Measurements from ENCODE around the gene TFDP1.

TFDP1 gene

DNA sequence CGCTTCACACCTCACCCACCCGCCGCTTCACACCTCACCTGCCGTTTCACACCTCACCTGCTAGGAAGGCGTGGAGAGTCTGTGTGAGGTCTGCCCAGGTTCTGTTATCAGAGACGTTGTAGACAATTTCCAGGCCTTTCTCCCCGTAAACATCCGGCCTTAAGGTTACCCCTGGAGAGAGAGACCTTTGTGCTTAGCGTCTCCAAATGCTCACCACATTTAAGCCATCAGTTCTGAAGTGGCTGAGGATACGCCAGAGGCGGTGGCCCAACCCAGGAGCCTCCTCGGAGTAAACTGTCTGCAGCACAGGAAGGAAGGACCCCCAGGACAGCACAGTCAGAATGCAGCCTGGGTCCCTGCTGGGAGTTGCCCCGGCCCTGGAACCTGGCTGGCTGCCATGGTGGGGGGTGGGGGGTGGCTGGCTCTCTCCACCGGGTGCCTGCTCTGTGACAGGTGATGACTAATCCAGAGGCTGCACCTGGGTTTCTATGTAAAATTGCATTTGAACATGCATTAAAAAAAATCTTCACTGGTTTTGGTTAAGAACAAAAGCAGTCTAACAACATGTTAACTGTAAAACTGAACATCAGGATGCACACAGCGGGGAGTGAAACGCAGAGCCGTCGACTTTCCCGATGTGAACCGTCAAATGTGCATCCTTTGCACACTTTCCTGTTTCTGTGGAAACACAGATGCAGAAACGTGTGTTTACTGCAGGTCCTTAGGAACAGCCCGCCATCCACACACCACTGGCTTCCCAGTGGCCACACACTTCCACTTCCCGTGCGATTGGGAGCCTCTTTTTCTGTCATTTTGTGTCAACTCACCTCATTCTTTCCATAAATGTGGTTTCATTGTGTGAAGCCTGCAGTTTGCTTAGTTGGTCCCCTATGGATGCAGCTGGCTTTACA, 69.0 kb downstream of the TFDP1 start:
- no peak for DNase-seq

DNA sequence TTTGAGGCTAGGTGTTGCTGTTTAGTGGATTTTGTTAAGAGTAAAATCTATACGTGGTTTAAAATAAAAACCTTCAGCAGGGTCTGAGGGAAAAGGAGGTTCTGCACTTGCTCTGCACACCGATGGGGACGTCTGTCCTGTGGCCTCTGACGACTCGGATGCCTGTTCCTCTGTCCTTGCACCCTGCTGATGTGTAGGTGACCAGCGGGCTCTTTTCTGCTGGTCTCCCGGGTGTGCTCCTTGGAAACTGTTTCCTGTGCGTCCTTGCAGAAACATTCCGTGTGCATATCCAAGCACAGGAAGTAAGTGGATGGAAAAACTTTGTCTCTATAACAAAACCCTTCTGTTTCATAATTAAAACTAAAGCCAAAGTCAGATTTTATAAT, 69.6 kb downstream of the TFDP1 start:
- no peak for DNase-seq

DNA sequence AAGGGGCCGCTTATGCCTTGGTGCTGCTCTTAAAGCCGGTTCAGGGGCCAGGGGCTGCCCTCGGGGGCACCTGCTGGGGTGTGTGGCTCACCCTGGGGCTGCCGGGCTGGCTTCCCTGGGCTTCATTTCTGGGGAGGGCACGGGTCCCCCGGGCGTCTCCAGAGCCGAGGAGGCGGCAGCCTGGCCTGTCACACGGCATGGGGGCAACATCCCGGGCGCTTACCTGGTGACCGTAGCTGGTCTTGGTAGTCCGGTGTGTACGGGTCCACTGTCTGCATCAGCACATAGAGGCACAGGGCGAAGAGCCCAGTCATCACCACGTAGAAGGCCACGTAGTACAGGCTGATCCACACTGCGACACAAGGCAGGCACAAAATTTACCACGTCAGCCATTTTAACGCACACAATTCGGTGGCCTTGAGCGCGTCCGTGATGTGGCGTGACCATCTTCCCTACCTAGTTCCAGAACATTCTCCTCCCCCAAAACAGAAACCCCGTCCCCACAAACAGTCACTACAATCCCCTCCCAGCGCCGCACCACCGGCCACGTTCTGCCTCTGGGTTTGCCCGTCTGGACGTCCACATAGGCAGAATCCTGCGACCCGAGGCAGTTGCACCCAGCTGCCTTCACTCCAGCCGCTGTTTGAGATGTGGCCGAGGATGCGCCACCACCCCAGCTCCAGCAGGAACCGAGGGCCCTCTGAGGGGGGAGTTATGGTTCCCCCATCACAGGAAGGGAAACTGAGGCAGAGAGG, 70.2 kb downstream of the TFDP1 start:
- DNase-seq, result no peak

- no peak for DNase-seq
Measured at GRCh38 chr13:113655346-113656002, 70.9 kb downstream of the TFDP1 start.

- DNase-seq, result no peak
Measured at GRCh38 chr13:113656003-113656588, 71.5 kb downstream of the TFDP1 start.

- DNase-seq, result no peak
Measured at GRCh38 chr13:113656831-113657671, 72.5 kb downstream of the TFDP1 start.

DNA sequence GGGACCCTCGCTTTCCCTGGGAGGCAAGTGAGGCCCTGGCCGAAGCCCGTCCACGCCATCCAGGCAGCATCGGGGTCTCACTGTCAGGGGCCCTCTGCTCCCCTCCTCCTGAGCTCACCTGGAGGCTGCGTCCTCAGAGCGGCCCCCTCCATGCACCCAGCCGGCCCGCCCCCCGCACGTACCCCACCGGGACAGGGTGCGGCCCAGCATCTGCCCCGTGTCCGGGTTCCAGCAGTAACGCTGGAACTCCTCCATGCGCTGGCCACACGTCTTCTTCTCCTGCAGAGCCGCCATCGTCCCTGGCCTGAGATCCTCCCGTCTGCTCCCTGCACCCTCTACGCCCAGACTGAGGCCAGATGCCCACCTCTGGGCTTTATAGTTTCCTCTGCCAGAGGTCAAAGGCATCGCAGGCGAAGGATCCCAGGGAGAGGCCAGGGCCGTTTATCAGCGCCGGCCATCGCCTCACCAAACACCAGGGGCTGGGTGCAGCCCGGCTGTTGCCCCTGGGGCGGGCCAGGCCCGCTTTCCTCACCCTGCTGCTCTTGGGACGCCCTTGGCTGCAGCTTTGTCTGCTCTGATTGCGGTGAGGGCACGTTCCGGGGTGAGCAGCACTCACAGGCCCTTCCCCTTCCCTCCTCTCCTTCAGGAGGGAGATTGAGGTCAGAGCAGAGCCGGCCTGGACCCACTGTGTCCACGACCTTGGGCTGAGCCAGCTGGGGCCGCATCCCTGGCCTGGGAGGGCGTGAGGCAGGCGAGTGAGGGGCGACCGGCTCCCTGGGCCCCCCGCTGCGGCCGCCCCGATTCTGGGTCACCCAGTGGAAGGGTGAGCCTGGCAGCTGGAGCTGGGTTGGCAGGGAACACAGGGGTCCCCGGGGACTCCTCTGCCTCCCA, 73.5 kb downstream of the TFDP1 start, which contains the start of gene ATP4B:
TSS of gene ATP4B (minus strand) at position 348 of the 891 bp plus-strand sequence. CDS start at position 294, 54 bp downstream.
- no peak for DNase-seq

DNA sequence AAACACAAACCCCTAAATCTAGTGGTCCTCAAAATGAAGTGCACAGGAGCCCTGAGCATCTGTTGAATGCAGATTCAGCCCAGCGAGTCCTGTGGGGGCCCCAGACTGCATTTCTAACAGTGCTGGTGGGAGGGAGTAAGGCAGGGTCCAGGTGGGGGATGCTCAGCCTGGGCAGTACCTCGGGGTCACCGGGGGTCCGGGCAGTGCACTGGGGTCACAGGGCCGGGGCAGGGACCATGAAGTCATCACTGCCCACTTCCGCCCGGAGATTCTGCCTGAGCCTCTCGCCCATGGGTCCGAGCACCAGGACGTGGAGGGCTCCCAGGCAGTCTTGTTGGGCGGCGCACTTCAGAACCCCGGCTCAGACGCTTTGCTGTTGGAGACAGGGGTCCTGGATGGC, 74.3 kb downstream of the TFDP1 start:
- DNase-seq, result no peak

DNA sequence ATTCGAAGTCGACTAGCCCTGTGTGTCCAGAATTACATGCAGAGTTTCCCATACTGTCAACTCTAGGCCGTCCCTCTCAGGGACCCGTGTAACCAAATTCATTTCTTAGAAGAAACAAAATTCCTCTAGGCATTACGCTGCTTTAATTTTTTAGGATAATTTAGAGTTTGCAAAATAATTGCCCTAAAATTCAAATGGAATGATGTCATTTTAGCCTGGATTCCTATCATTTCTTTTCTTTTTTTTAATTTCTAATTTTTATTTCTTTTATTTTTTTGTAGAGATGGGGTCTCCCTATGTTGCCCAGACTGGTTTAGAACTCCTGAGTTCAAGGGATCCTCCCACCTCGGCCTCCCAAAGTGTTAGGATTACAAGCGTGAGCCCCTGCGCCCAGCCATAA, 74.8 kb downstream of the TFDP1 start:
- no peak for DNase-seq

DNA sequence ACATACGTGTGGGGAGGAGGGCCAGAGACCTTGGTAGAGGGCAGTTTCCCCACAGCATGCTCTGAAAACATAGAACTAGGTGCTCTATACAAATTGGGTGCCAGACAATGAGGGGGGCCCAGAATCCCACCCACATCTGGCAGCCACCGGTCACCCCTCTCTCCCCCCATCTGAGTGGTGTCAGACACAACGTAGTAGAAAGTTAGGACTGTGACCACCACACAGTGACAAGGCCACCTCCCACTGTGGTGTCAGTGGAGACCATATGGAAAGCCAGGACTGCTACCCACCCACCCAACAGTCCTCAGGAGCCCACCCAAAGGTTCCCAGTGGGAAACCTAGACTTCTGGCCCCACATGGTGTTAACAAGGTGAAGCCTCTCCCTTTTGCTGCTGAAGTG, 75.5 kb downstream of the TFDP1 start:
- DNase-seq, result no peak

DNA sequence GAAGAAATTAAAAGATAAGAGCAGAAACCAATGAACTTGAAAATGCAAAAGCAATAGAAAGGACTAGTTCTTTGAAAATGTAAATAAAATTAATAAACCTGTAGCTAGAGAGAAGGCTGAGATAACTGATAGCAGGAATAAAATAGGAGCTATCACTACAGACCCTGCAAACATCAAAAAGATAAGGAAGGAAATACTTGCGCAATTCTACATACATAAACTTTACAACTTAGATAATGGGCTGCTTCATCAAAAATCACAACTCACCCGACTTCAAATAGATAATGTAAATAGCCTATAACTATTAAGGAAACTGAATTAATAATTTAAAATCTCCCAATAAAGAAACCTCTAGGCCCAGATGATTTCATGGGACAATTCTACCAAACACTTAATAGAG, 77.0 kb downstream of the TFDP1 start:
- DNase-seq, result no peak

DNA sequence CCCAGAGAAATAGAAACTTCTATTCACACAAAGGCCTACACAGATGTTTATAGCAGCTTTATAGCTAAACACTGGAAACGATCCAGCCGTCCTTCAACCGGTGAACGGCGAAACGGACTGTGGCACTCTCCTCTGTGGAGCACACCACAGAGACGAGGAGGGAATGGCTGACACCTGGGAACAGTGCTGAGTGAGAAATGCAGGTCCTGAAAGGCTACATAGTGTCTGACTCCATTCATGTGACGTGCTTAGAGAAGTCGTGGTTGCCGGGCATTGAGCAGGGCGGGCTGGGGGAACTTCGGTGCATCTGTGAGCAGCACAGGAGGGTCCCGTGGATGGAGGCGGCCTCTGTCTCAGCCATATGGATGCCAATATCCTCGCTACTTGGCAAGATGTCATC, 79.4 kb downstream of the TFDP1 start:
- DNase-seq, result no peak

DNA sequence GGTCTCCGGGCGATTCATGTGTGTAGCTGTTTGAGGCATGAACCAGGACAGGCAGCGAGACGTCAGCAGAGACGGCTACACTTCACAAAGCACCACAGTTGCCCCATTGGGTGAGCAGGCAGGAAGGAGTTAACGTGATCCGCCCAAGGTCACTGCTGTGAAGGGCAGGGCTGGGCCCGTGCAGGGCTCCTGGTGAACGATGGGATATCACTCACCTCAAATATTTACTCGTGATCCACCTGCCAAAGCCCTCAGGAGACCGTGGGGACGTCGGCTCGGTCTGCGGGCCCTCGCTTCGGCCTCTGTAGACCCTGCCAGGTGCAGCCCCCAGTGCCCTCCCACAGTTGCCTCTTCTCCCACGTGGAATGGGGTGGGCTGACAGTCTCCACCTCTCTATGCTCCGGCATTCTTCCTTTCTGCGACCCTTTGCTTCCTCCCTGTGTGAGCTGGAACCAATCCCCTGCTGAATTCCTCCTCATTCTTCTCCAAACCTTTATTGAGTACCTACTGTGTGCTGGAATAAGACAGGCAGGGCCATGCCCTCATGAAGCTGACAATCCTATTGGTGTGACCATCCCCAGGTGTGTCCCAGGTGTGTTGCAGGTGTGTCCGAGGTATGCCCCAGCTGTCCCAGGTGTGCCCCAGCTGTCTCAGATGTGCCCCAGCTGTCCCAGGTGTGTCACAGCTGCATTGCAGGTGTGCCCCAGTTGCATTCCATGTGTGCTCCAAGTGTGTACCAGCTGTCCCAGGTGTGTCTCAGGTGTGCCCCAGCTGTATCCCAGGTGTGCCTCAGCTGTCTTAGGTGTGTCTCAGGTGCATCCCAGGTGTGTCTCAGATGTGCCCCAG, 80.4 kb downstream of the TFDP1 start:
- no peak for DNase-seq

GRCh38 chr13:113665597-113666328, 81.2 kb downstream of the TFDP1 start:
- no peak for DNase-seq

- DNase-seq, result no peak
Measured at GRCh38 chr13:113666329-113666670, 81.7 kb downstream of the TFDP1 start.

GRCh38 chr13:113666951-113667701, 82.6 kb downstream of the TFDP1 start, which contains the start of gene GRK1:
Gene GRK1, plus strand, starts transcription at chr13:113667219. Its CDS starts 168 bp downstream, at chr13:113667387.
- no peak for DNase-seq

DNA sequence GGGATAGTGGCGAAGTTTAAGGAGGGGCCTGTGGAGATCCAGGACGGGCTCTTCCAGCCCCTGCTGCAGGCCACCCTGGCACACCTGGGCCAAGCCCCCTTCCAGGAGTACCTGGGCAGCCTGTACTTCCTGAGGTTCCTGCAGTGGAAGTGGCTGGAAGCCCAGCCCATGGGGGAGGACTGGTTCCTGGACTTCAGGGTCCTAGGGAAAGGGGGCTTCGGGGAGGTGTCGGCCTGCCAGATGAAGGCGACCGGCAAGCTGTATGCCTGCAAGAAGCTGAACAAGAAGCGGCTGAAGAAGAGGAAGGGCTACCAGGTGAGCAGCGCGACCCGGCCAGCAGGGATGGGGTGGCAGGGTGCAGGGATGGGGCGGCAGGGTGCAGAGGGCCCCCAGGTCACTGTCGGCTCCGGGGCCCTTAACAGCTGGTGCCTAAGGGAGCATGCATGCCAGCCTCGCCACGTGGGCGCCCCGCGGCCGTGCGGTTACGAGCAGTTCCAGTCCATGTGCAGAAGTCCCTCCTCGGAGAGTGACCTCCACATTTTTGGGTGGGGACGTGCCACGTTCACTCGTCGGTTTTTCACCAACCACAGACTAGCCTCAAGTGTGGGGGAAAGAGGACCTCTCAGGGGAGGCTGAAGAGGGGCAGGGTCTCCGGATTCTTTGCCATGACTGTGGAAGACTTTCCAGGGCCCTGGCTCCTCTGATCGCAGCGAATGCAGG, 83.4 kb downstream of the TFDP1 start:
- DNase-seq, result no peak

DNA sequence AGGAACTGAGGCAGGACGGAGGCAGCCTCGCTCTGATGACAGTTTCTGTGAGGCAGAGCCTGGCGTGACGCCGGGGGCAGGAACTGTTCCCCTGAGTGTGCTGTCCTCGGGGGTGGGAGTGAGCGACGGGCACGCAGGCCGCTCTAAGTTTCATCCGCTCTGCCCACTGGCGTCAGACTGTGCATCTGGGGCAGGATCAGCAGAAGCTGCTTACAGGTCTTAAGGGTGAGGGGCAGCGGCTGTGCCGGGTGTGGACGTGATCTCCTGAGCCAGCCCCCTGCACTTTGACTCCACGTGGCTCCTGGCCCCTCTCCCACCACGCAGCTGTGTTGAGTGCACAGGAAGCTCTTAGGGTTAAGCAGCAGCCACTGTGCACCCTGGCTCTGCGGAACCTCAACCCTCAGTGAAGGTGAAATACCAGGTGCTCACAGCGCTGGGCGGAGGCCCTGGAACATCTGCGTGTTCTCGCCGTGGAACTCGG, 84.0 kb downstream of the TFDP1 start:
- DNase-seq, result no peak
